Spleen (tissue), 3 donors: Measurements from ENCODE around the gene CAMK2G.

Experiments
- POLR2A ChIP-seq, 3 donors: fragments of 450-650 bp; IDR thresholded peaks; one replicate each; pipeline ENCODE4 v1.5.1; 2017; ENCODE audit warnings: antibody characterized with exemption in 3 of 3, mild to moderate bottlenecking in 1 of 3
- POLR2AphosphoS5 ChIP-seq, 3 donors: sonication (generic); formaldehyde crosslinking; IDR thresholded peaks; one replicate each; pipeline ENCODE4 v1.5.1; 2017; ENCODE audit warnings: antibody characterized with exemption in 3 of 3

- TF ChIP-seq POLR2AphosphoS5 (IDR thresholded peaks at IDR 0.05) (peak; percentile 50 to 73 (median 53)), POLR2A (IDR thresholded peaks at IDR 0.05) (no peak)
These were observed 76.3 kb downstream of the CAMK2G start for GRCh38 chr10:73798087-73798486.
